Neural cell (in vitro differentiated cells): ENCODE measurements around the gene POLDIP3. TPM values are rescaled to one million over a fixed set of nuclear protein-coding genes. Genes with fewer than 3 reads are reported as not detected.
A peak's percentile ranks its signal among the peaks of the same experiment; 100 is the strongest.

Source experiments
- H2AFZ ChIP-seq: fragments of 200-600, 300-800 bp; sonication (generic), shearing (Covaris generic); 2 replicates; pipeline ENCODE4 v1.6.0; 2014; ENCODE audit warnings: low read depth, mild to moderate bottlenecking, antibody characterized with exemption, low read length, moderate library complexity
- H3F3A ChIP-seq: fragments of 200-600 bp; shearing (Covaris generic); 2 replicates; pipeline ENCODE4 v1.6.1; 2016; ENCODE audit warnings: mild to moderate bottlenecking, moderate library complexity, mixed read lengths, antibody characterized with exemption, low read length; ENCODE audit not compliant: insufficient read depth, poor library complexity, severe bottlenecking
- H3K27ac ChIP-seq: fragments of 200-600, 300-800 bp; sonication (generic), shearing (Covaris generic); 2 replicates; pipeline ENCODE4 v1.5.1; 2014; ENCODE audit warnings: mild to moderate bottlenecking, low read length, moderate library complexity
- H3K27me3 ChIP-seq: fragments of 300-800, 200-600 bp; sonication (generic), shearing (Covaris generic); 2 replicates; pipeline ENCODE4 v1.6.0; 2014; ENCODE audit warnings: mild to moderate bottlenecking, low read depth, low read length, moderate library complexity; ENCODE audit not compliant: insufficient read depth
- H3K36me3 ChIP-seq: fragments of 300-800, 200-600 bp; sonication (generic), shearing (Covaris generic); 2 replicates; pipeline ENCODE4 v1.5.1; 2014; ENCODE audit warnings: mild to moderate bottlenecking, antibody characterized with exemption, low read length, moderate library complexity; ENCODE audit not compliant: insufficient read depth
- H3K4me2 ChIP-seq: fragments of 300-800, 200-600 bp; sonication (generic), shearing (Covaris generic); 2 replicates; pipeline ENCODE4 v1.6.0; 2014; ENCODE audit warnings: mild to moderate bottlenecking, low read length
- H3K4me3 ChIP-seq: fragments of 300-800, 200-600 bp; sonication (generic), shearing (Covaris generic); 2 replicates; pipeline ENCODE4 v1.5.1; 2014; ENCODE audit warnings: mild to moderate bottlenecking, low read length, moderate library complexity
- H3K79me2 ChIP-seq: fragments of 200-600 bp; shearing (Covaris generic); replicated peaks from 2 replicates; pipeline ENCODE4 v1.6.0; 2014; ENCODE audit warnings: mild to moderate bottlenecking, low read length, moderate library complexity; ENCODE audit not compliant: insufficient read depth
- H3K9ac ChIP-seq: fragments of 300-800, 200-600 bp; sonication (generic), shearing (Covaris generic); 2 replicates; pipeline ENCODE4 v1.6.1; 2016; ENCODE audit warnings: mild to moderate bottlenecking, low read length, mixed read lengths
- H3K9me2 ChIP-seq: fragments of 200-600 bp; shearing (Covaris generic); 2 replicates; pipeline ENCODE4 v1.6.1; 2016; ENCODE audit warnings: mild to moderate bottlenecking, low read length, mixed read lengths; ENCODE audit not compliant: insufficient read depth
- H3K9me3 ChIP-seq: fragments of 200-600, 300-800 bp; sonication (generic), shearing (Covaris generic); 2 replicates; pipeline ENCODE4 v1.6.1; 2016; ENCODE audit warnings: mild to moderate bottlenecking, mixed run types, low read length, moderate library complexity, mixed read lengths
- H4K20me1 ChIP-seq: fragments of 200-600 bp; shearing (Covaris generic); 2 replicates; pipeline ENCODE4 v1.6.1; 2016; ENCODE audit warnings: mild to moderate bottlenecking, mixed run types; ENCODE audit not compliant: insufficient read depth
- CTCF ChIP-seq: fragments of 450-650 bp; IDR thresholded peaks from 2 replicates; pipeline ENCODE4 v1.5.1; 2014; ENCODE audit warnings: antibody characterized with exemption, mild to moderate bottlenecking, moderate library complexity; ENCODE audit not compliant: poor library complexity, severe bottlenecking
- EP300 ChIP-seq: fragments of 450-650 bp; conservative IDR thresholded peaks from 2 replicates; pipeline ENCODE4 v1.6.1; 2014; ENCODE audit warnings: antibody characterized with exemption, mild to moderate bottlenecking, moderate library complexity; ENCODE audit not compliant: poor library complexity, severe bottlenecking
- EZH2 ChIP-seq: fragments of 200-600, 300-800 bp; shearing (Covaris generic), sonication (generic); IDR thresholded peaks from 2 replicates; pipeline ENCODE4 v1.6.1; 2014; ENCODE audit warnings: antibody characterized with exemption, low read length, borderline replicate concordance, mild to moderate bottlenecking; ENCODE audit not compliant: insufficient read depth, poor library complexity, severe bottlenecking
- MXI1 ChIP-seq: fragments of 450-650 bp; conservative IDR thresholded peaks from 2 replicates; pipeline ENCODE4 v1.6.1; 2014; ENCODE audit warnings: antibody characterized with exemption, mild to moderate bottlenecking; ENCODE audit not compliant: poor library complexity, severe bottlenecking
- POLR2AphosphoS5 ChIP-seq: IDR thresholded peaks from 2 replicates; pipeline ENCODE4 v1.6.1; 2012
- RAD21 ChIP-seq: fragments of 450-650 bp; conservative IDR thresholded peaks from 2 replicates; pipeline ENCODE4 v1.6.1; 2014; ENCODE audit warnings: antibody characterized with exemption, mild to moderate bottlenecking, moderate library complexity
- REST ChIP-seq: IDR thresholded peaks from 2 replicates; pipeline ENCODE4 v1.6.1; 2012; ENCODE audit warnings: borderline replicate concordance
- SMC3 ChIP-seq: fragments of 450-650 bp; conservative IDR thresholded peaks from 2 replicates; pipeline ENCODE4 v1.6.1; 2014; ENCODE audit warnings: antibody characterized with exemption, mild to moderate bottlenecking, moderate library complexity; ENCODE audit not compliant: poor library complexity
- TAF1 ChIP-seq: IDR thresholded peaks from 2 replicates; pipeline ENCODE4 v1.6.1; 2012; ENCODE audit warnings: low read depth
- polyA plus RNA-seq: library from polyadenylated mRNA; depleted of rRNA; stranded (reverse); fragments of >200 nt; gene quantifications from 2 replicates; pipeline ENCODE4 v1.2.3, GENCODE V29; 2014

The POLDIP3 gene
- polyA plus RNA-seq, 1 donor from 2014 or later, result 56.9 TPM

GRCh38 chr22:42651134-42651533 is 36.5 kb upstream of the POLDIP3 start:
- Histone ChIP-seq H3K27ac (no peak overlapping the region), H3K36me3 (no peaks in the 10 kb centered on the region), H3K4me2 (no peak overlapping the region), H3K9me3 (no peaks in the 10 kb centered on the region), H2AFZ (no peak overlapping the region), H4K20me1 (no peaks in the 10 kb centered on the region), H3K79me2 (peaks cover 19% of the 10 kb centered on the region), H3K4me3 (no peak overlapping the region), H3K27me3 (no peaks in the 10 kb centered on the region), H3K9ac (no peak overlapping the region), H3F3A (no peaks in the 10 kb centered on the region), H3K9me2 (no peaks in the 10 kb centered on the region)
- no peak for TF ChIP-seq CTCF
- TF ChIP-seq EP300, result no peak
- no peak for TF ChIP-seq TAF1
- TF ChIP-seq SMC3, result no peak
- no peak for TF ChIP-seq REST
- no peak for TF ChIP-seq MXI1
- TF ChIP-seq EZH2, result no peak
- no peak for TF ChIP-seq POLR2AphosphoS5
- no peak for TF ChIP-seq RAD21

GRCh38 chr22:42649246-42650099 is 34.8 kb upstream of the POLDIP3 start, which contains the start of gene CYB5R3:
Gene CYB5R3 (minus strand): TSS chr22:42649392. CDS start chr22:42649315, 77 bp downstream.
- Histone ChIP-seq H3K9ac (peak within 1 kb of the TSS; percentile 96), H3K79me2 (peaks cover 20% of the 10 kb centered on the region), H3K27me3 (no peaks in the 10 kb centered on the region), H4K20me1 (no peaks in the 10 kb centered on the region), H2AFZ (peak within 1 kb of the TSS; percentile 97), H3K36me3 (no peaks in the 10 kb centered on the region), H3K27ac (peak within 1 kb of the TSS; percentile 74), H3K4me2 (peak within 1 kb of the TSS; percentile 95), H3K9me3 (no peaks in the 10 kb centered on the region), H3K9me2 (no peaks in the 10 kb centered on the region), H3K4me3 (peak within 1 kb of the TSS; percentile 92), H3F3A (no peaks in the 10 kb centered on the region)
- TF ChIP-seq TAF1, result peak; percentile 69
- peak; percentile 65 for TF ChIP-seq POLR2AphosphoS5
- no peak for TF ChIP-seq CTCF
- no peak for TF ChIP-seq MXI1
- no peak for TF ChIP-seq EZH2
- TF ChIP-seq RAD21, result no peak
- TF ChIP-seq EP300, result no peak
- no peak for TF ChIP-seq SMC3
- TF ChIP-seq REST, result peak; percentile 77
